Fibroblast of the conjunctiva (primary cell): ENCODE results near the gene LCE2D.
"Not testable (repeated sequence)": the region's sequence is repeated elsewhere in the genome, so short reads cannot be mapped to it uniquely, and the experiment has no call there.

Experiments
- DNase-seq: peaks from one replicate; pipeline ENCODE4 v3.0.0-alpha.2; 2010; ENCODE audit warnings: low read depth

LCE2D gene, protein sequence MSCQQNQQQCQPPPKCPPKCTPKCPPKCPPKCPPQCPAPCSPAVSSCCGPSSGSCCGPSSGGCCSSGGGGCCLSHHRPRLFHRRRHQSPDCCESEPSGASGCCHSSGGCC

DNA sequence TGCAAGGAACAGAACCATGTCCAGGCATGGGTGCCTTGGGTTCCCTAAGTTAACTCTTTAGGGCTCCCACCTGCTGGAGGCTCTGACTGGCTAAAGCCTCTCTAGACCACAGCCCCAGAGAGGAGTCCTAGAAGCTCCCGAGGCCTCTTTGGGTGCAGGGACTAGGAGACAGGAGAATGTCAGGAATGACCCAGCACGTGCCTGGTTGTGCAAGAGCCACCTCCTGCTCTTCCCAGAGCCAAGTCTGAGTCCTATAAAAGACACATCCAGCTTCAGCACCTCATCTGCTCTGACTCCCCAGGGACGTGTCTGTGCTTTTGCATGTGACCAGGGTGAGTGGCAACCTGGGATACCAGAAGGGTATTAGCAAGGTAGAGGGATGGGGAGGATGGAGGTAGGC is at the start of gene LCE2D:
Gene LCE2D (plus strand): TSS at position 283 of the 400 bp plus-strand sequence. CDS start 726 bp downstream, outside the sequence.
- DNase-seq, result no peak

DNA sequence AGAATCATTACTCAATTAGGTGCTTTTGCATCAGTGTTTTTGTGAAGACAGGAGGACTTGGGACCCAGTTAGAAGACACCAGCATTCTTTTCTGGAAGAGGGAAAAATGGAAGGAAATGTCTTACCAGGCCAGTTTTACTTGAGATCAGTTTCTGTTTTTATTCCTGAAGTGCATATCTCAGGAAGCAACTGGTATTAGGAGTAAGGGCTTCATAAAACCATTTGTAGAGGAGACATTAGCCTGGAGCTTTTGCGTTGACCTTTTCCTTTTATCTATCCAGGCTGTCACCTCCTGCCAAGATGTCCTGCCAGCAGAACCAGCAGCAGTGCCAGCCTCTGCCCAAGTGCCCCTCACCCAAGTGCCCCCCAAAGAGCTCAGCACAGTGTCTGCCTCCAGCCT is 49.7 kb upstream of the LCE2D start, which contains the start of gene LCE3B:
Gene LCE3B (plus strand): TSS at position 301 of the 400 bp plus-strand sequence. CDS start 0 bp downstream, at position 301.
- DNase-seq, result no peak

DNA sequence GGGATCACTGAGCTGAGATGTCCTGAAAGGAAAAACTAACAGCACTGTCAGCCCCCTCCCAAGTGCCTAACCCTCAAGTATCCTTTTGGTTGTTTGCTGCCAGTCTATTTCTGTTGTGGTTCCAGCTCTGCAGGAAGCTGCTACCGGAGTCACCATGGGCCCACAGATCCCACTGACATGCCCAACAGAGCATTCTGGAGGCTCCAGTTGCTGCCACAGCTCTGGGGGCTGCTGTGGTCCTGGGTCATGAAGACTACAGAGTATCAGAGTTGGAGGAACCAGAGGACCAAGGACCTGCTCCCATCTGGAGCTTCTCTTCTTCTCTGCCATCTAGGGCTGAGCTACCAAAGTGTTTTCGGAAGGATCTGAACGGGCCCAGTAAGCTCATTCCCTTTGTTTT is 41.2 kb upstream of the LCE2D start:
- no peak for DNase-seq

DNA sequence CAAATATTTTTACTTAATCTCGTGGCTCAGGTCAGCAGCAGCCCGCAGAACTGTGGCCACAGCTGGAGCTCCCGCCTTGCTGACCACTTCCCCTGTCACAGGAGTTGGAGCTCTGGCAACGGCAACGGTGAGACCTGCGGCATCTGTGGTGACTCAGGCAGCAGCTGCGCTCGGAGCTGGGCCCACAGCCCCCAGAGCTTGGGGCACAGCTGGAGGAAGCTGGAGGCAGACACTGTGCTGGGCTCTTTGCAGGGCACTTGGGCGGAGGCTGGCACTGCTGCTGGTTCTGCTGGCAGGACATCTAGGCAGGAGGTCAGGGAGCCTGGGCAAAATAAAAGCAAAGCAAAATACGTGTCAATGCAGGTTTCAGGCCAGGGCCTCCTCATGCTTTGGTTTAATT is 40.4 kb upstream of the LCE2D start, which contains the start of gene LCE3A:
Gene LCE3A (minus strand): TSS at position 301 of the 400 bp plus-strand sequence. CDS start 0 bp downstream, at position 301.
- DNase-seq, result no peak

DNA sequence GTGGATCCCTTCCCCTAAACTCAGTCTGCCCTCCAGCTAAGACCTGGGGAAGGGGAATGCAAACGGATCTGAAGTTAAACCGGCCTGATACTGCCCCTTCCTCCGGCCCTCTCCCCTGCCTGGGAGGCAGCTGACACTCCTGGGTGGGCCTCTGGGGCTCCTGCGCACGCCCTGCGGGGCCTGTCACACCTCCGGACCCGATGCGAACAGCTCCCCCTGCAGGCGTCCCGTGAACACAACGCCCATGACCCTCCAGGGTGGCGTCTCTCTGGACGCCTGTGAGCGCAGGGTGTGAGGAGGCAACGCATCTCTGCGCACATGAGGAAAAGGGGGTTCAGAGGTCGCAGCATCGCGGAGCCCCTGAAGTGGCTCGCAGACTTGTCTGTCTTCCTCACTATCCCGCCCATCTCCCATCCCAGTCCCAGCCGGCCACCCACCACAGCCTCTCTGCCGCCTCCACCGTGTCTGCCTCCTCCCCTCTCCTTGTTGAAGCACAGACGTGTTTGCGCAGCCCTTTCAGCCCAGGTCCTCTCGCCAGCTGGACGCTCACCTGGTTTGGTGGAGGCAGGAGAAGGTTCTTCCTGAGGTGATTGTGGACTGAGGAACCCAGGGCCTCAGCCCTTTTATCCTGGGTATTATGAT is 39.9 kb upstream of the LCE2D start:
- no peak for DNase-seq

DNA sequence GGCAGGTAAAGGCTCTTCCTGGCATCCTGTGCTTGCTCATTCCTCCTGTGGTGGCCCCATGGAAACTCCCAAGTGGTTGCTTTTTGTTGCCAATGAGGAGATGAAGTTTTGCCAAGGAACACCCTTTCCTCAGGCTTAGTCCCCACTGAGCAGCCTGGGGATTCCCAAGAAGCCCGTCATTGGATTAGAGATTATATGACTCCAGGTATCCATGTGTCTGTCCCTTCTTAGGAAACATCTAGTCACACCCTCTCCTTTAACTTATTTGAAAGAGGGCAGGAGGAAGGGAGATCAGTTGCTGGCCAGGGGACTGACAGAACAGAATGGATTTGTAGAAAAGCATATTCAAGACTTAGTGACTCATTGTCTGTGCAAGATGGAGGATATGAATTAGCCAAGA is 36.4 kb upstream of the LCE2D start:
- no peak for DNase-seq

DNA sequence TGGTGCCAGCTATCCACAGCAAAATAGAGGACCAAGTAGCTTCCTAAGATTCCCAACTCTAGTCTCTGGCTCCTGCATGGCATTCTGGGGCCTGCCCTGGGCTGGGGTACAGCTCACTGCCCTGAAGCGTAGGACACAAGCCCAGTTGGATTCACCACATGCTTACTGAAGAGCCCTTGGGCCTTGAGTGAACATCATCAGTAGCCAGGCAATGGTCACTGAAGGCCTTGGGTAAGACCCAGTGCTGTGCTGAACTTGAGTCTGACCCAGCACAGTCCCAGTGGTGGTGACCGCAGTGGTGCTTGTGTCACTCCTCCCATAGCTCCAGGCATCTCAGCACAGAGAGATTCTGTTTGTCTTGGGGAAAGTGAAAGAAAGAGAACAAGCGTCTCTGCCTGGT is 32.6 kb upstream of the LCE2D start:
- no peak for DNase-seq

DNA sequence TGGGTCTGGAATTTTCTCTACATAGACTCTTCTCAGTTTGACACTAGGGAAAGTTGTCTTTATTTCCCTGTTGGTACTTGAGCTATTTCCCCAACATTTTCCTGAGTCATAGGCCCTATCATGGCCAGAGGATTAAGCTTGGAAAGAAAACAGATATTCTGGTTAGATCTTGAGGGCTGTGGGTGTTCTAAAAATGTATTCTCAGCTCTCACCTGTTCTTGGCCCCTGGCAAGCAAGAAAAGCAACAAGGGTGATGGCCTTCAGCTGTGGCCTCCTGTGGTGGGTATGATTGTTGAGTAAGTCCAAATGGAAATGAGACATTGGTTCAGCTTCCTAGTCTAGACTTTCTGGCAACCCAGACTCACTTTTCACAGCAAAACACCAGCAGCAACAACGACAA is 22.8 kb upstream of the LCE2D start:
- DNase-seq, result no peak

DNA sequence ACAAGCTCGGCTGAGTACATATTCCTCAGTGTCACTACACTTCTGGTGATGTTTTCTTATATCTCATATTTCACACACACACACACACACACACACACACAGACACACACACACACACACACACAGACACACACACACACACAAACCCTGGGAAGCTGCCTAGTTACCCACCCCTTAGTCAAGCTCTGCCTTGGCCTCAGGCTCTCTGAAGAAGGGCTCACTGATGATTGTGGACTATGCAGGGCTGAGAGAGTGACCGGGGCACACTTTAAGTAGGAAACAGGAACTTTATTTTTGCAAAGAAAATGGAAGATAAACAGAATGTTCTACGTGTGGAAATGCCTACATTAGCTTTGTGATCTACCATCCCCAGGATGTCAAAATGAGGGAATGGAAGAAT is 19.2 kb upstream of the LCE2D start:
- DNase-seq, result no peak

DNA sequence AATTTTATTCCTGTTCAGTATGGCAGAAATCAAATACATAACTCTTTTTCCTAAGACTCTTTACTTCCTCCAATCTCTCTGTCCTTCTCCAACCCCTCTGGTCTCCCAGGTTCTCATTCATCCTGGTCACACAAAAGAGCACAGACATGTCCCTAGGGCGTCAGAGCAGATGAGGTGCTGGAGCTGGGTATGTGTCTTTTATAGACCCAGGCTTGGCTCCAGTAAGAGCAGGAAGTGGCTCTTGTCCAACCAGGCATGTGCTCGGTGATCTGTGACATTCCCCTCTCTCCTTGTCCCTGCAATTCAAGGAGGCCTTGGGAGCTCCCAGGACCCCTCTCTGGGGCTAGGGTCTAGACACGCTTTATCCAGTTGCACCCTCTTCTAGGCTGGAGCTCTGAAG is 18.0 kb upstream of the LCE2D start:
- no peak for DNase-seq

DNA sequence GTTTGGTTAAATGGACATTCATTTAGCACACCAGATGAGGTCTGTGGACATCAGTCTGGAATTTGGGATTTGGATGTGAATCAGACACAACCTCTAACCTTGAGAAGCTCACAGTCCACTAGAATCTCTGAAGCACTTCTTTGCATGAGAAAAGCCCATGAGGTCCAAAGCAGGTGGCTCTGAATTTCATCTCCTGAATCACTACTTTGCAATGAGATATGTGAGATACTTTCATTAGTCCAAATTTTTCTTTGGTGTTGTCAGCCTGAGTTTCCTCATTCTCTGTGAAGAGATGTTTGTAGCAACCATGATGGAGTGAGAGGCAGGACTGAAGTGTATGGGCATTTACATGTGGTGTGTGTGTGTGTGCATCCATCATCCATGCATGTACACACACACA is 16.5 kb upstream of the LCE2D start:
- DNase-seq, result no peak

DNA sequence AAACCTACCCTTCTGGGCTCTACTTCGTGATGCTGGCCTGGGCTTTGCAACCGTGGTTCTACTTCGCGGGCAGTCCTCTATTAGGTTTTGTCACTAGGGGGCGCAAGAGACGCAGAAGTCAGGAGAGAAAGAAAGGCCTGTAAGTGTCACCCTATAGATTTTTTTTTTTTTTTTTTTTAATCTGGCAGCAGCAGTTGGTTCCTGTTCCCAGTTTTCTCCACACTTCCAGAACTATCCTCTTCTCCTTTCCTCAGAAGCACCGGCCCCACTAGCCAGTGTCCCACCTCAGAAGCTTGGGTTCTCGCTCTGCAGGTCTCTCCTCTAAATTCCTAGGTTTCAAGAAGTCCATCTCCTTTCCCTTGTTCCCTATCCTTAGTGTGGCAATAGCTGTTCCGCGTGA is 9.1 kb upstream of the LCE2D start:
- DNase-seq, result peak; percentile 12

DNA sequence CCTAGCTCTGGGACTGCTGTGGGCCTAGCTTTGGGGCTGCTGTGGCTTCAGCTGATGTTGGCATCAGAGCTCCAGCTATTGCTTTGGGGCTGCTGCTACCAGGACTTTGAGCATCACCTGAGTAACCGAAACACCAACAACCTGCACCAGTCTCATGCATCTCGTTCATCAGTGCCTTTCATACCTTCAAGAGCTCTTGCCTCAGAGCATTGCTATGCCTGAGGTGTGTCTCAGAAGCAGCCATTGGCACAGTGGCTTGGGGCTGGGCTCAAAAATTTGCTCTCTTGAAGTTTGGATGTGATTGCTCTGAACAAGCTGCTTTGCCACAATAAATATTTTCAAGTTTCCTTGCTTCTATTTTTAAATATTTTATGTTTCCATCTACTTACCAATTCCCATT is 6.7 kb upstream of the LCE2D start:
- DNase-seq, result no peak

DNA sequence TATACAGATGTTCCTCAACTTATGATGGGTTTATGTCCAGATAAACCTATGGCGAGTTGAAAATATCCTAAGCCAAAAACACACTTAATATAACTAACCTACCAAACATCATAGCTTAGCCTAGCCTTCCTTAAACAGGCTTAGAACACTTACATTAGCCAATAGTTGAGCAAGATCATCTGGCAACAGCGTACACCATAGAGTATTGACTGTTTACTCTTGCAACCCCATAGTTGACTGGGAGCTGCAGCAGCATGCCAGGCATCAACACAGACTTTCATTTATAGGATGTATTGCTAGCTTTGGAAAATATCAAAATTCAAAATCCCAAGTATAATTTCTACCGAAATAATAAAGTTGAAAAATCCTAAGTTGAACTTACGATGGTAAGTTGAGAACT is 5.5 kb upstream of the LCE2D start:
- DNase-seq, result no peak

DNA sequence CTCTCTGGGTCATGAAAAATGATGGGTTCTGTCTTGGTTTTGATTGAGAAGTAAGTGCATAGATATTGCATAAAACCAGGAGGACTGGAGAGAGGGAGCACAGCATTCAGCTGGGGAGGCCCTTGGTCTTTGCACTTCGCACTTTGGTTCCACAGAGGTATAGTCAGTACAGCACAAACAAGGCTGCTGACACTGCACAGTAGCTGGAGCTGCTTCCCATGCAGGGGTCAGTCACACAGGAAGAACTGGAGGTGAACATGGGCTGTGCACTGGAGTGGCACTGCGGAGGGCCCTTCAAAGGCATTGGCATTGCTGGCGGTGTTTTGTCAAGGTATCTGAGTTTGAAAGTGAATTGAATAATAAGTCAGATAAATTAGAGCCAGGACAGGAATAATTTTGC is 4.5 kb upstream of the LCE2D start:
- no peak for DNase-seq

DNA sequence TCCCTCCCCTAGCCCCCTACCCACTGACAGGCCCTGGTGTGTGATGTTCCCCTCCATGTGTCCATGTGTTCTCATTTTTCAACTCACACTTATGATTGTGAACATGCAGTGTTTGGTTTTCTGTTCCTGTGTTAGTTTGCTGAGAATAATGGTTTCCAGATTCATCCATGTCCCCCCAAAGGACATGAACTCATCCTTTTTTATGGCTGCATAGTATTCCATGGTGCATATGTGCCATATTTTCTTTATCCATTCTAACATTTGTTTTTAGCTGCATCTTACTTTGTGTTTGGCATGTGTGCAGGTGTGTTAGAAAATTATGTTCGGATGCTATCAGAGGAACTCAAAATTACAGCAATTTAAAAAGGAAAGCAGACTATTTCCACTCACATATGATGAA is 3.0 kb downstream of the LCE2D start:
- not testable (repeated sequence) for DNase-seq

DNA sequence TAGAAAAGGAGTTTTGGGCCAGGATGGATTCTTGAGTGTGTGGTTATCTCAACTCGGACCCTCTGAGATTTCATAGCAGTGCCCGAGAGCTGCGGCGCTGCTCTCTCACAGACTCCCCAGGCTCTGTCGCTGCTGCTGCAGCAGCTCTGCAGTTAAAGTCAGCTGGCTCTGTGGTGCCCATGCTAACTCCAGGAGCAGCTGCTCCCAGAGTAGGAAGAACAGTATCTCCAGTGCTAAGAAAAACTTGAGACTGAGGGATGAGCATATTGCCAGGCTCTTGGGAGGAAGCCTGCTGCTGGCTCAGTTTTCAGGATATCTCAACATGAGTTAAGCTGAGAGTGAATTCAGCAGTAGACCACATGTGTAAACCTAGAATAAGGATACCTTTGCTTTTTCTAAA is 4.5 kb downstream of the LCE2D start:
- no peak for DNase-seq

DNA sequence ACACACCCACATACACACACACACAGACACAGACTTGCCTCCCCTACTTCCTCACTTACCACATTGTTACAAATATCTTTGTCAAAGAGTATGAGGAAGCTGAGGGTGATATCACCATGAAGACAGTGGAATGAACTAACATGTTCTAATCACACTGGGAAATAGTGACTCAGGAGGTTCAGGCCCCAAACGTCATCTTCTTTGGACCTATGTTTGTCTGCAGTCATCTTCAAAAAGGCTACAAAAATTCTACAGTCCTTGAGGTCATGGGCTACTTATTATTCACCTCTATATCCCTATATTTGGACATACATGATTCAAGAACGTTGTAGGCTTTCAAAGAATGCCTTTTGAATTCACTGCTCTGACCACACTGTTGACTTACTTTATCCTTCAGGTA is 9.8 kb downstream of the LCE2D start:
- no peak for DNase-seq

DNA sequence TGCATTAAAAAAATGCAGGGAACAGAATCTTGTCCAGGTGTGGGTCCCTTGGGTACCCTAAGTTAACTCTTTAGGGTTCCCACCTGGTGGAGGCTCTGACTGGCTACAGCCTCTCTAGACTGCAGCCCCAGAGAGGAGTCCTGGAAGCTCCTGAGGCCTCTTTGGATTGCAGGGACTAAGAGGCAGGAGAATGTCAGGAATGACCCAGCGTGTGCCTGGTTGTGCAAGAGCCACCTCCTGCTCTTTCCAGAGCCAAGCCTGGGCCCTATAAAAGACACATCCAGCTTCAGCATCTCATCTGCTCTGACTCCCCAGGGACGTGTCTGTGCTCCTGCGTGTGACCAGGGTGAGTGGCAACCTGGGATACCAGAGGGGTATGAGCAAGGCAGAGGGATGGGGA is 11.8 kb downstream of the LCE2D start, which contains the start of gene LCE2C:
Gene LCE2C (plus strand): TSS at position 297 of the 400 bp plus-strand sequence. CDS start 737 bp downstream, outside the sequence.
- not testable (repeated sequence) for DNase-seq

DNA sequence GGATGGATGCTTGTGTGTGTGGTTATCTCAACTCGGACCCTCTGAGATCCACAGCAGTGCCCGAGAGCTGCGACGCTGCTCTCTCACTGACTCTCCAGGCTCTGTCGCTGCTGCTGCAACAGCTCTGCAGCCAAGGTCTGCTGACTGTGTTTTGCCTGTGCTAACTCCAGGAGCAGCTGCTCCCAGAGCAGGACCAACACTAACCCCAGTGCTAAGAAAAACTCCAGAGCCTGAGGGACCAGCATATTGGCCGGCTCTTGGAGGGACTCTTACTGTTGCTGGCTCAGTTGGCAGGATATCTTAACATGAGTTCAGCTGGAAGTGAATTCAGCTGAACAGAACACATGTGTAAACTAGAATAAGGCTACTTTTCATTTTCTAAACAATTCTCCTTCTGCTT is 16.3 kb downstream of the LCE2D start:
- DNase-seq, result no peak

DNA sequence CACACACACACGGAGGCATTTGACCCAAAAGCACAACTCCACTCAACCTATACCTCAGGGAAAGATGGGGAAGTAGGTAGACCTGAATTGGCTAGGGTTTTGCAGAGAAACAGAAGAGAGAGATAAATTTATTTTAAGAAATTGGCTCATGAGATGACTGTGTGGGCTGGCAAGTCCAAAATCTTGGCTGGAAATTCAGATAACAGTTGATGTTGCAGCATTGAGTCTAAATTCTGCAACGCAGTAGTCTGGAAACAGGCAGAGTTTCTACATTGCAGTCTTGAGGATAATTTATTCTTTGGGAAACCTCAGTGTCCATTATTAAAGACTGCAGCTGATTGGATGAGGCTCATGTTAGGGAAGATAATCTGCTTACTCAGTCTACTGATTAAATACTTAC is 18.4 kb downstream of the LCE2D start:
- no peak for DNase-seq

DNA sequence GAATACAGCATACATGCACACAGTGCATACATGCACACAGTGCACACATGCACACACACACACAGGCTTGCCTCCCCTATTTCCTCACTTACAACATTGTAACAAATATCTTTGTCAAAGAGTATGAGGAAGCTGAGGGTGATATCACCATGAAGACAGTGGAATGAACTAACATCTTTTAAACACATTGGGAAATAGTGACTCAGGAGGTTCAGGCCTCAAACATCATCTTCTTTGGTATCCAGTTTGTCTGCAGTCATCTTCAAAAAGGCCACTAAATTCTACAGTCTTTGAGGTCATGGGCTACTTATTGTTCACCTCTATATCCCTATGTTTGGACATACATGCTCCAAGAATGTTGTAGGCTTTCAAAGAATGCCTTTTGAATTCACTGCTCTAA is 20.7 kb downstream of the LCE2D start:
- no peak for DNase-seq

DNA sequence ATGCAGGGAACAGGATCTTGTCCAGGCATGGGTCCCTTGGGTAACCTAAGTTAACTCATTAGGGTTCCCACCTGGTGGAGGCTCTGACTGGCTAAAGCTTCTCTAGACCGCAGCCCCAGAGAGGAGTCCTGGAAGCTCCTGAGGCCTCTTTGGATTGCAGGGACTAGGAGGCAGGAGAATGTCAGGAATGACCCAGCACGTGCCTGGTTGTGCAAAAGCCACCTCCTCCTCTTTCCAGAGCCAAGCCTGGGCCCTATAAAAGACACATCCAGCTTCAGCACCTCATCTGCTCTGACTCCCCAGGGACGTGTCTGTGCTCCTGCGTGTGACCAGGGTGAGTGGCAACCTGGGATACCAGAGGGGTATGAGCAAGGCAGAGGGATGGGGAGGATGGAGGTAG is 22.6 kb downstream of the LCE2D start, which contains the start of gene LCE2B:
Gene LCE2B (plus strand): TSS at position 301 of the 400 bp plus-strand sequence. CDS start 721 bp downstream, outside the sequence.
- not testable (repeated sequence) for DNase-seq
